HG03060 (cell line): Measurements from ENCODE around the gene ZCRB1.
"Not testable (repeated sequence)": the region's sequence is repeated elsewhere in the genome, so short reads cannot be mapped to it uniquely, and the experiment has no call there.

Source experiments
- ATAC-seq: cut with Tn5 transposase; IDR thresholded peaks from one replicate; pipeline ENCODE4 v1.9.1; 2021; ENCODE audit warnings: low read depth, moderate number of reproducible peaks; ENCODE audit not compliant: unreplicated experiment

ZCRB1 gene

GRCh38 chr12:42325653-42326474, at the start of gene ZCRB1, which contains the start of gene PPHLN1:
Gene ZCRB1 (minus strand): TSS chr12:42326094. CDS start chr12:42324102, 1,992 bp downstream.
Gene PPHLN1 (plus strand): TSS chr12:42326167. CDS start chr12:42335903, 9,736 bp downstream.
- ATAC-seq = peak; percentile 81

- ATAC-seq = no peak
Observed at GRCh38 chr12:42373669-42374068, 47.8 kb upstream of the ZCRB1 start.

GRCh38 chr12:42372154-42372791, 46.4 kb upstream of the ZCRB1 start:
- peak; percentile 73 for ATAC-seq

GRCh38 chr12:42370013-42370412, 44.1 kb upstream of the ZCRB1 start:
- ATAC-seq = no peak

- ATAC-seq = no peak
Observed at GRCh38 chr12:42365486-42365885, 39.6 kb upstream of the ZCRB1 start.

GRCh38 chr12:42364692-42365091, 38.8 kb upstream of the ZCRB1 start:
- ATAC-seq = no peak

GRCh38 chr12:42362647-42363260, 36.9 kb upstream of the ZCRB1 start:
- no peak for ATAC-seq

GRCh38 chr12:42361909-42362646, 36.2 kb upstream of the ZCRB1 start:
- no peak for ATAC-seq

GRCh38 chr12:42360747-42361403, 35.0 kb upstream of the ZCRB1 start:
- ATAC-seq = no peak

GRCh38 chr12:42356344-42356743, 30.4 kb upstream of the ZCRB1 start:
- no peak for ATAC-seq

- ATAC-seq = not testable (repeated sequence)
Observed at GRCh38 chr12:42350021-42350407, 24.1 kb upstream of the ZCRB1 start.

- not testable (repeated sequence) for ATAC-seq
Observed at GRCh38 chr12:42349119-42350020, 23.5 kb upstream of the ZCRB1 start.

GRCh38 chr12:42346403-42347002, 20.6 kb upstream of the ZCRB1 start:
- no peak for ATAC-seq

- no peak for ATAC-seq
Observed at GRCh38 chr12:42343721-42344120, 17.8 kb upstream of the ZCRB1 start.

- ATAC-seq = no peak
Observed at GRCh38 chr12:42342028-42342427, 16.1 kb upstream of the ZCRB1 start.

GRCh38 chr12:42338280-42338679, 12.4 kb upstream of the ZCRB1 start:
- ATAC-seq = no peak

- ATAC-seq = no peak
Observed at GRCh38 chr12:42336286-42336685, 10.4 kb upstream of the ZCRB1 start.

GRCh38 chr12:42332301-42333285, 6.7 kb upstream of the ZCRB1 start:
- peak; percentile 56 for ATAC-seq
